IMR-90 (cell line): ENCODE results near the gene ZNF267. TPM values are rescaled to one million over a fixed set of nuclear protein-coding genes. Genes with fewer than 3 reads are reported as not detected.
"Not testable (repeated sequence)": the region's sequence is repeated elsewhere in the genome, so short reads cannot be mapped to it uniquely, and the experiment has no call there.

Experiments
- ATAC-seq: fragments of 200-7000 bp; cut with Tn5 transposase; 2 replicates; pipeline ENCODE4 v1.9.1; 2020; ENCODE audit warnings: low read depth, mild to moderate bottlenecking, moderate library complexity
- BruUV-seq: library from RNA; stranded (reverse); fragments of 400-500 nt; replicated peaks from 2 replicates; lab custom pipeline; 2021; lab: Mats Ljungman, UMichigan
- CTCF ChIA-PET: fragments of 300-600 bp; formaldehyde crosslinking; extraction: SDS; loops from one replicate; lab custom pipeline; 2021; ENCODE audit warnings: antibody characterized with exemption; lab: Yijun Ruan, JAX
- POLR2A ChIA-PET: fragments of 300-600 bp; sonication (Branson Sonifier 250); formaldehyde crosslinking; loops from one replicate; lab custom pipeline; 2022; ENCODE audit warnings: antibody characterized with exemption; ENCODE audit not compliant: unreplicated experiment; lab: Charles Lee
- DNase-seq: peaks from one replicate; pipeline ENCODE4 v3.0.0; 2013
- H2AFZ ChIP-seq: replicated peaks from 2 replicates; pipeline ENCODE3; 2013; ENCODE audit warnings: low read length, mild to moderate bottlenecking; ENCODE audit not compliant: poor library complexity
- H2AK5ac ChIP-seq: 2 replicates; pipeline ENCODE4 v1.6.1; 2013; ENCODE audit warnings: low read depth, low read length, inconsistent platforms
- H2AK9ac ChIP-seq: replicated peaks from 2 replicates; pipeline ENCODE3; 2013; ENCODE audit warnings: mild to moderate bottlenecking, low read depth, low read length, moderate library complexity; ENCODE audit not compliant: poor library complexity
- H2BK120ac ChIP-seq: 2 replicates; pipeline ENCODE4 v1.6.1; 2013; ENCODE audit warnings: low read depth, low read length, inconsistent platforms
- H2BK15ac ChIP-seq: 3 replicates; pipeline ENCODE4 v1.6.1; 2013; ENCODE audit warnings: low read depth, low read length, inconsistent platforms
- H2BK20ac ChIP-seq: 2 replicates; pipeline ENCODE4 v1.6.1; 2013; ENCODE audit warnings: low read depth, mild to moderate bottlenecking, inconsistent platforms, low read length, moderate library complexity
- H2BK5ac ChIP-seq: 2 replicates; pipeline ENCODE4 v1.6.1; 2013; ENCODE audit warnings: mild to moderate bottlenecking, low read depth, low read length, inconsistent platforms; ENCODE audit not compliant: poor library complexity, severe bottlenecking
- H3K14ac ChIP-seq: replicated peaks from 2 replicates; pipeline ENCODE4 v1.6.1; 2013; ENCODE audit warnings: low read depth, low read length, inconsistent platforms
- H3K18ac ChIP-seq: 2 replicates; pipeline ENCODE4 v1.6.1; 2013; ENCODE audit warnings: low read depth, low read length, control low read depth
- H3K23ac ChIP-seq: 2 replicates; pipeline ENCODE4 v1.6.1; 2013; ENCODE audit warnings: low read depth, low read length, inconsistent platforms
- H3K27ac ChIP-seq: 2 replicates; pipeline ENCODE4 v1.5.1; 2013; ENCODE audit warnings: mild to moderate bottlenecking, control low read depth, low read length; ENCODE audit not compliant: insufficient read depth
- H3K27me3 ChIP-seq: 2 replicates; pipeline ENCODE4 v1.6.1; 2013; ENCODE audit warnings: low read length; ENCODE audit not compliant: control insufficient read depth, insufficient read depth
- H3K36me3 ChIP-seq: 2 replicates; pipeline ENCODE4 v1.6.1; 2013; ENCODE audit warnings: low read length, mixed read lengths; ENCODE audit not compliant: control insufficient read depth, insufficient read depth
- H3K4ac ChIP-seq: 2 replicates; pipeline ENCODE4 v1.6.1; 2013; ENCODE audit warnings: low read depth, low read length, inconsistent platforms
- H3K4me1 ChIP-seq: 2 replicates; pipeline ENCODE4 v1.6.1; 2013; ENCODE audit warnings: low read length, mixed read lengths; ENCODE audit not compliant: control insufficient read depth, insufficient read depth
- H3K4me2 ChIP-seq: 2 replicates; pipeline ENCODE4 v1.6.1; 2013; ENCODE audit warnings: low read depth, mild to moderate bottlenecking, control low read depth, low read length, moderate library complexity
- H3K4me3 ChIP-seq: 2 replicates; pipeline ENCODE4 v1.5.1; 2013; ENCODE audit warnings: low read depth, mild to moderate bottlenecking, control low read depth, low read length, moderate library complexity; ENCODE audit not compliant: insufficient read depth
- H3K56ac ChIP-seq: 2 replicates; pipeline ENCODE4 v1.6.1; 2013; ENCODE audit warnings: low read length, inconsistent platforms; ENCODE audit not compliant: insufficient read depth; ENCODE audit errors: extremely low read depth
- H3K79me1 ChIP-seq, 2 experiments: 2 replicates each; pipeline ENCODE4 v1.6.1; 2013; ENCODE audit warnings: low read length in 2 of 2, inconsistent platforms in 1 of 2, low read depth in 1 of 2
- H3K9ac ChIP-seq: 2 replicates; pipeline ENCODE4 v1.6.1; 2013; ENCODE audit warnings: low read depth, low read length, control low read depth
- H3K9me1 ChIP-seq: 2 replicates; pipeline ENCODE4 v1.6.1; 2013; ENCODE audit warnings: low read length, inconsistent platforms; ENCODE audit not compliant: insufficient read depth
- H3K9me3 ChIP-seq: 2 replicates; pipeline ENCODE4 v1.6.1; 2013; ENCODE audit warnings: low read length; ENCODE audit not compliant: control insufficient read depth, insufficient read depth
- H4K20me1 ChIP-seq: 2 replicates; pipeline ENCODE4 v1.6.1; 2013; ENCODE audit warnings: low read length, inconsistent platforms; ENCODE audit not compliant: insufficient read depth
- H4K5ac ChIP-seq: 2 replicates; pipeline ENCODE4 v1.6.1; 2013; ENCODE audit warnings: mild to moderate bottlenecking, low read depth, low read length, control low read depth
- H4K8ac ChIP-seq, 2 experiments: 2 replicates each; pipeline ENCODE4 v1.6.1; 2013; ENCODE audit warnings: low read depth in 2 of 2, low read length in 2 of 2, control low read depth in 1 of 2, inconsistent platforms in 1 of 2
- H4K91ac ChIP-seq: 2 replicates; pipeline ENCODE4 v1.6.1; 2013; ENCODE audit warnings: low read depth, low read length, inconsistent platforms; ENCODE audit not compliant: insufficient read depth
- WGBS, 2 experiments: methylation state at CpG; one replicate each; pipeline versions ENCODE4 v1.1.5 to v1.1.7; 2013; ENCODE audit warnings: missing lambda C conversion rate in 2 of 2; ENCODE audit not compliant: insufficient read length in 1 of 2; ENCODE audit errors: extremely low coverage in 2 of 2; 5-methylcytosine and 5-hydroxymethylcytosine counted together
- dilution Hi-C: fragments of 300-500 bp; cut with HindIII; formaldehyde crosslinking; loops from one replicate; pipeline ENCODE4 v1.14.3; 2018; ENCODE audit warnings: low sequenced_read_pairs; ENCODE audit not compliant: unreplicated experiment
- in situ Hi-C: fragments of 300-500 bp; cut with MboI; formaldehyde crosslinking; loops from 3 replicates; pipeline ENCODE4 v1.14.3; 2019; ENCODE audit warnings: low sequenced_read_pairs, inconsistent platforms, mixed read lengths
- intact Hi-C: fragments of 100-400 bp; cut with micrococcal nuclease; formaldehyde crosslinking; loops from 2 replicates; pipeline ENCODE4 v1.10.0; 2022
- polyA plus RNA-seq, 3 experiments: library from polyadenylated mRNA; depleted of rRNA; stranded (reverse); fragments of >200 nt; gene quantifications; 2 replicates each; pipeline ENCODE4 v1.2.3, GENCODE V29; 2012; ENCODE audit warnings: low replicate concordance in 1 of 3
- total RNA-seq: library from RNA; depleted of rRNA; stranded (reverse); fragments of >200 nt; gene quantifications from 2 replicates; pipeline ENCODE4 v1.2.3, GENCODE V29; 2012

Gene ZNF267
- total and polyA plus RNA-seq, 2 of the 4 experiments (the other 2 are of a cell fraction) = 2.5 to 15.6 TPM

- H2AK9ac ChIP-seq, H3K14ac ChIP-seq, H3K27ac ChIP-seq, H4K8ac ChIP-seq, CTCF ChIA-PET, H3K27me3 ChIP-seq, BruUV-seq, H2BK120ac ChIP-seq, H3K9ac ChIP-seq, H3K23ac ChIP-seq, dilution Hi-C loops, POLR2A ChIA-PET, in situ Hi-C loops, H2BK15ac ChIP-seq, H4K91ac ChIP-seq, intact Hi-C loops, H3K4me1 ChIP-seq, H3K9me1 ChIP-seq, H3K36me3 ChIP-seq, H3K4ac ChIP-seq, H4K5ac ChIP-seq, H3K4me3 ChIP-seq, H2AK5ac ChIP-seq, H2BK5ac ChIP-seq, H2AFZ ChIP-seq, H3K4me2 ChIP-seq, H3K9me3 ChIP-seq, H2BK20ac ChIP-seq, H3K18ac ChIP-seq, H3K79me1 ChIP-seq, DNase-seq, ATAC-seq, H3K56ac ChIP-seq, H4K20me1 ChIP-seq: not testable (repeated sequence)
- WGBS, 2 experiments = no CpG with 5 or more reads among the region's 1 CpG
Measured at GRCh38 chr16:31951806-31952205, 78.2 kb downstream of the ZNF267 start.

- H4K5ac ChIP-seq, H2BK5ac ChIP-seq, H3K18ac ChIP-seq, POLR2A ChIA-PET, H2AK5ac ChIP-seq, H3K27me3 ChIP-seq, ATAC-seq, H2AK9ac ChIP-seq, H4K20me1 ChIP-seq, H3K4me3 ChIP-seq, dilution Hi-C loops, intact Hi-C loops, H3K14ac ChIP-seq, CTCF ChIA-PET, in situ Hi-C loops, DNase-seq, H3K36me3 ChIP-seq, H3K79me1 ChIP-seq, H3K27ac ChIP-seq, H3K4me2 ChIP-seq, H4K91ac ChIP-seq, H3K56ac ChIP-seq, H2BK15ac ChIP-seq, H4K8ac ChIP-seq, H2BK20ac ChIP-seq, H2AFZ ChIP-seq, H2BK120ac ChIP-seq, BruUV-seq, H3K9me3 ChIP-seq, H3K9me1 ChIP-seq, H3K9ac ChIP-seq, H3K4me1 ChIP-seq, H3K4ac ChIP-seq, H3K23ac ChIP-seq: not testable (repeated sequence)
- WGBS, 2 experiments = no CpG with 5 or more reads among the region's 3 CpGs
Measured at GRCh38 chr16:31952206-31952605, 78.6 kb downstream of the ZNF267 start.
